ENCODE results near the gene DNAH3.
"Not testable (repeated sequence)": the region's sequence is repeated elsewhere in the genome, so short reads cannot be mapped to it uniquely, and the experiment has no call there.

The DNAH3 gene

DNA sequence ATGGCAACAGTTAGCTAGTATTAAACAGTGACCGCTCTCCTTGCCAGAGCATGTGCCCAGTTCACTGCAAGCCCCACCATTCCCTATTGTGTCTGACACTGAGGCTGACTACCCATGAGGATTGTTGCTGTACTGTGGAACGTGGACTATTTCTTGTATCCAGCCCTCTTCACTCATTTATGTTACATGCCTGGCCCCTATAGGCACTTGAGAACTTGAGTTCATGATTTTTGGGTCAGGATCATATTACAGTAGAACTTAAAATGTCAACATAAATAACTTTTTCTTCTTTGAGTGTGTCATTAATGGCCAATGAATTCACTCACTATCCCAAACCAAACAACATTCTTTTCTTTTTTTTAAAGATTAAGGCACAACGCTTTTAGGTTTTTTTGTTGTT lies 194.3 kb downstream of the DNAH3 start:
- no peak overlapping the region for H3K9ac ChIP-seq (ENCODE audit: low read length in 5 of 5)
- H3K36me3 ChIP-seq (ENCODE audit: control insufficient read depth in 5 of 5, insufficient read depth in 5 of 5, low read length in 5 of 5), result no peaks in the 10 kb centered on the region
- H3K27me3 ChIP-seq (ENCODE audit: control insufficient read depth in 5 of 5, insufficient read depth in 4 of 5, low read length in 5 of 5), result no peaks in the 10 kb centered on the region
- H3K9me3 ChIP-seq (ENCODE audit: control insufficient read depth in 5 of 5, low read length in 5 of 5), result no peaks in the 10 kb centered on the region
- no peak overlapping the region for H3K27ac ChIP-seq (ENCODE audit: low read depth, low read length)
- no peak overlapping the region for H3K4me3 ChIP-seq (ENCODE audit: low read depth in 1 of 5, low read length in 5 of 5)
- H3K4me1 ChIP-seq (ENCODE audit: control insufficient read depth in 5 of 5, insufficient read depth in 5 of 5, low read length in 5 of 5), result no peaks in the 10 kb centered on the region

DNA sequence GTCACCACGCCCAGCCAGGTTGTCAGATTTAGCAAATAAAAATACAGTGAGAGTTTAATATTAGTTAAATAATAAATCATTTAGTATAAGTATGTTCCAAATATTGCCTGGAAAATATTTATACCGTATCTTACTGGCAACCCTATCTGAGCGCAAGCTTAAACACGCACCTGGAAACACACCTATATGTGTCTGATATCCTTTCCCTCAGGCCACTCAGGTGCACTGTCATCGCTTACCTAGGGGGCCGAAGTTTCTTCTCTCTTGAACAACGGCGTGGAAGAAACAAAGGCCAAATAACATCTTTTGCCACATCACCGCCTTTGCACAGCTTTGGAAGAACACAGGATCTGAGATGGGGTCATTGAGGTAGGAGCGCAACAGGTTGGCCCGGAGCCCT lies 196.1 kb downstream of the DNAH3 start:
- H3K27ac ChIP-seq (ENCODE audit: low read depth, low read length), result no peak overlapping the region
- H3K4me1 ChIP-seq (ENCODE audit: control insufficient read depth in 5 of 5, insufficient read depth in 5 of 5, low read length in 5 of 5), result no peaks in the 10 kb centered on the region
- no peak overlapping the region for H3K9ac ChIP-seq (ENCODE audit: low read length in 5 of 5)
- no peaks in the 10 kb centered on the region for H3K9me3 ChIP-seq (ENCODE audit: control insufficient read depth in 5 of 5, low read length in 5 of 5)
- no peaks in the 10 kb centered on the region for H3K36me3 ChIP-seq (ENCODE audit: control insufficient read depth in 5 of 5, insufficient read depth in 5 of 5, low read length in 5 of 5)
- no peaks in the 10 kb centered on the region for H3K27me3 ChIP-seq (ENCODE audit: control insufficient read depth in 5 of 5, insufficient read depth in 4 of 5, low read length in 5 of 5)
- H3K4me3 ChIP-seq (ENCODE audit: low read depth in 1 of 5, low read length in 5 of 5), result no peak overlapping the region

DNA sequence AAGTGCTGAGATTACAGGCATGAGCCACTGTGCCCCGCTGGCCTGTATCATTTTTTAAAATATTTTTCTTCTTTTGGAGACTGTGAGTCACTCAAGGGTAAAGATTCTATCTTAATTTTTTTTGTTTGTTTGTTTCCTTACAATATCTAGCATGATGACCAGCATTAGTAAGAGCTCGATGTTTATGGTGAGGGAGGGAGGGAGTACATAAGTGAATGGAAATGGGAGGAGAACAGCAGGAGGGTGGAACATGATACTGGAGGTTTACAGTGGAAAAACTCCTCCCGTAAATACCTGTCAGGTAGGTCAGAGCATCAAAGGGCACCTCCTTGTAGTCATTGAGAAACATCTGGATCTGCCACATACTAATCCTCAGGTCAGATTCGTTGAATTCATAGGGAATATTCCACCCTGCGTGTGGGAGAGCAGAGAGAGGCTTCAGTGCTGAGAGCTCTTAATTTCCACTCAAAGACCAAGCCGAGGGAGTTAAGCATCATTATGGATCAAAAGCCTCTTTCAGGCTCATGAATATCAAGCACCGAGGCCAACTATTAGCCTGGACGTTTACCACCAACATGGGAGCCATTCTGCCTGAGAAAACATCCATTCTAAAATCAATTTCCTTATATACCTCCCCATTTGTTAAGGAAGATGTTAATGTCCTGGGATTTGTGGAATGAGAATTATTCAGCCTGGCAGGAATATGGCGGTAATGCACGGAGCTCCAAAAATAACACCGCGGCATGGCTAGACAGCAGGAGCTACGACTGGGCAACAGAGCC lies 198.3 kb downstream of the DNAH3 start:
- no peaks in the 10 kb centered on the region for H3K4me1 ChIP-seq (ENCODE audit: control insufficient read depth in 5 of 5, insufficient read depth in 5 of 5, low read length in 5 of 5)
- H3K27me3 ChIP-seq (ENCODE audit: control insufficient read depth in 5 of 5, insufficient read depth in 4 of 5, low read length in 5 of 5), result no peaks in the 10 kb centered on the region
- H3K4me3 ChIP-seq (ENCODE audit: low read depth in 1 of 5, low read length in 5 of 5), result no peak overlapping the region
- no peak overlapping the region for H3K9ac ChIP-seq (ENCODE audit: low read length in 5 of 5)
- no peaks in the 10 kb centered on the region for H3K9me3 ChIP-seq (ENCODE audit: control insufficient read depth in 5 of 5, low read length in 5 of 5)
- H3K27ac ChIP-seq (ENCODE audit: low read depth, low read length), result no peak overlapping the region
- H3K36me3 ChIP-seq (ENCODE audit: control insufficient read depth in 5 of 5, insufficient read depth in 5 of 5, low read length in 5 of 5), result no peaks in the 10 kb centered on the region

DNA sequence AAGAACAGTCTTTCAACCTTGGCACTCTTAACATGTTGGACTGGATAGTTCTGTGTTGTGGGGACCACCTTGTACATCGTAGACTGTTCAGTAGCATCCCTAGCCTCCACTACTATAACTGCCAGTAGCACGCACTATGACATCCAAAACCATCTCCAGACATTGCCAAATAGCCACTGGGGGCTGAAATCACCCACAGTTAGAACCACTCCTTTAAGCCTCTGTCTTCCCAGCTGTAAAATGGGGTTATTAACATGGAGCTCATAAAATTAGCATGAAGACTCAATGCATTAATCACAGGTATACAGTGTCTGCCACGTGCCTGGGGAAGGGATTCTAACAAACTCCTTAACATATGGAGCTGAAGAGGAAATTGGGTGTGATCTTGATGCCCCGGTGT lies 200.4 kb downstream of the DNAH3 start:
- no peaks in the 10 kb centered on the region for H3K4me1 ChIP-seq (ENCODE audit: control insufficient read depth in 5 of 5, insufficient read depth in 5 of 5, low read length in 5 of 5)
- no peak overlapping the region for H3K4me3 ChIP-seq (ENCODE audit: low read depth in 1 of 5, low read length in 5 of 5)
- no peak overlapping the region for H3K27ac ChIP-seq (ENCODE audit: low read depth, low read length)
- H3K27me3 ChIP-seq (ENCODE audit: control insufficient read depth in 5 of 5, insufficient read depth in 4 of 5, low read length in 5 of 5), result no peaks in the 10 kb centered on the region
- H3K36me3 ChIP-seq (ENCODE audit: control insufficient read depth in 5 of 5, insufficient read depth in 5 of 5, low read length in 5 of 5), result no peaks in the 10 kb centered on the region
- no peaks in the 10 kb centered on the region for H3K9me3 ChIP-seq (ENCODE audit: control insufficient read depth in 5 of 5, low read length in 5 of 5)
- no peak overlapping the region for H3K9ac ChIP-seq (ENCODE audit: low read length in 5 of 5)

DNA sequence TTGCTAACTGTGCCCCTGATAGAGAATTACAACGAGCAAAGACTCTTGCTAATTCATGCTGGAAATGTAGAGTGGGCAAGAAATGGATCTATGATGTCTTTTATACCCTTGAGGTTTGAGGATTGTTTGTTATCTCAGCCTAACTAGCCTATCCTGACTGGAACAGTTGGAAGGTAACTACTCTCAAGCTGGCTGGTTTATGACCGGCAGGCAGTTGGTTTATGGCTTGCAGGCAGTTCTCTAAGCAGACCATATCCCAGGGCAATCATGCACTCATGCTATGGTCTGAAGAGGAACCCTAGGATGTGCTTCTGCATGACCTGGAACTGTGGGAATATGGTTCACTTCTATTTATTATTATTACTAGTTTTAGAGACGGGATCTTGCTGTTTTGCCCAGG lies 201.0 kb downstream of the DNAH3 start:
- no peak overlapping the region for H3K4me3 ChIP-seq (ENCODE audit: low read depth in 1 of 5, low read length in 5 of 5)
- no peaks in the 10 kb centered on the region for H3K9me3 ChIP-seq (ENCODE audit: control insufficient read depth in 5 of 5, low read length in 5 of 5)
- H3K27ac ChIP-seq (ENCODE audit: low read depth, low read length), result no peak overlapping the region
- H3K36me3 ChIP-seq (ENCODE audit: control insufficient read depth in 5 of 5, insufficient read depth in 5 of 5, low read length in 5 of 5), result no peaks in the 10 kb centered on the region
- H3K9ac ChIP-seq (ENCODE audit: low read length in 5 of 5), result no peak overlapping the region
- no peaks in the 10 kb centered on the region for H3K27me3 ChIP-seq (ENCODE audit: control insufficient read depth in 5 of 5, insufficient read depth in 4 of 5, low read length in 5 of 5)
- H3K4me1 ChIP-seq (ENCODE audit: control insufficient read depth in 5 of 5, insufficient read depth in 5 of 5, low read length in 5 of 5), result no peaks in the 10 kb centered on the region

DNA sequence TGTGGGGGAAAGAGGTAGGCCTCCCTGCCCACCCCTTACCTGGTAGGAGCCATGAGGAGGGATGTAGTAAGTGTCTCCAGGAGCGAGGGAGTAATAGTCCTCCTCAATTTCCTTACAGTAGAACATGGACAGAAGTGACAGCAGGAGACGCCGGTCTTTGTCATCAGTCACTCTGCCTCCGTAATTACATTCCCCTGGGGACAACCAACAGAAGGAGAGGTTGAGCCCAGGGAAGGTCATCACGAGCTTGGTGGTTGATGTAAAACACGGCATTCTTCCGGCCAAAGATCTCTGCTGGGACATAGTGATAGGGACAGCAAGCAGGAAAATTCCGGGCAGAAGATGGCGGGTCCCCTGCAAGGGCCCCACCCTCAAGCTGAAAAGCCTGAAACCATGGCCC lies 202.2 kb downstream of the DNAH3 start:
- Histone ChIP-seq H3K4me3 (ENCODE audit: low read depth in 1 of 5, low read length in 5 of 5) (no peak overlapping the region), H3K27ac (ENCODE audit: low read depth, low read length) (no peak overlapping the region), H3K36me3 (ENCODE audit: control insufficient read depth in 5 of 5, insufficient read depth in 5 of 5, low read length in 5 of 5) (no peaks in the 10 kb centered on the region)

DNA sequence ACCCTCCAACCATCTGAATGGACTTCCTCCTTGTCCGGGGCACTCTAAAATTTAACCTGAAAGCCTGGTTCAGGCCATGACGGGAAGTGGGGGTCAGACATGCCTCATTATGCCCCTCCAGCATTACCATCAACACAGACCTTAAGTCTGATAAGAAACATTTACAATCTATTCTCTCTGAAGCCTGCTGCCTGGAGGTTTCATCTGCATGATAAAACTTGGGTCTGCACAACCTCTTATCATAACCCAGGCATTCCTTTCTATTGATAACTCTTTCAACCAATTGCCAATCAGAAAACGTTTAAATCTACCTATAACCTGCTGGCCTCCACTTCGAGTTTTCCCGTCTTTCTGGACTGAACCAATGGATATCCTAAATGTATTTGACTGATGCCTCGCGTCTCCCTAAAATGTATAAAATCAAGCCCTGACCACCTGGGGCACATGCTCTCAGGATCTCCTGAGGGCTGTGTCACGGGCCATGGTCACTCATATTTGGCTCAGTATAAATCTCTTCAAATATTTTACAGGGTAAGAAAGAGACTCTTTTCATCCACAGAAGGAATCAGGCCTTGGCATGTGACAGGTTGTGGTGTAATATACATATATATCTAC lies 204.5 kb downstream of the DNAH3 start:
- Histone ChIP-seq H3K36me3 (ENCODE audit: control insufficient read depth in 5 of 5, insufficient read depth in 5 of 5, low read length in 5 of 5) (no peaks in the 10 kb centered on the region), H3K4me3 (ENCODE audit: low read depth in 1 of 5, low read length in 5 of 5) (no peak overlapping the region), H3K9ac (ENCODE audit: low read length in 5 of 5) (no peak overlapping the region), H3K27me3 (ENCODE audit: control insufficient read depth in 5 of 5, insufficient read depth in 4 of 5, low read length in 5 of 5) (no peaks in the 10 kb centered on the region), H3K9me3 (ENCODE audit: control insufficient read depth in 5 of 5, low read length in 5 of 5) (no peaks in the 10 kb centered on the region), H3K4me1 (ENCODE audit: control insufficient read depth in 5 of 5, insufficient read depth in 5 of 5, low read length in 5 of 5) (peaks cover 0 to 5% (median 0%) of the 10 kb centered on the region in 5 donors), H3K27ac (ENCODE audit: low read depth, low read length) (no peak overlapping the region)

More for the DNA sequence above, 202.2 kb downstream of the DNAH3 start:
- no peak overlapping the region for H3K9ac ChIP-seq (ENCODE audit: low read length in 5 of 5)
- H3K4me1 ChIP-seq (ENCODE audit: control insufficient read depth in 5 of 5, insufficient read depth in 5 of 5, low read length in 5 of 5), result peaks cover 0 to 2% (median 0%) of the 10 kb centered on the region in 5 donors
- H3K9me3 ChIP-seq (ENCODE audit: control insufficient read depth in 5 of 5, low read length in 5 of 5), result no peaks in the 10 kb centered on the region
- H3K27me3 ChIP-seq (ENCODE audit: control insufficient read depth in 5 of 5, insufficient read depth in 4 of 5, low read length in 5 of 5), result no peaks in the 10 kb centered on the region

DNA sequence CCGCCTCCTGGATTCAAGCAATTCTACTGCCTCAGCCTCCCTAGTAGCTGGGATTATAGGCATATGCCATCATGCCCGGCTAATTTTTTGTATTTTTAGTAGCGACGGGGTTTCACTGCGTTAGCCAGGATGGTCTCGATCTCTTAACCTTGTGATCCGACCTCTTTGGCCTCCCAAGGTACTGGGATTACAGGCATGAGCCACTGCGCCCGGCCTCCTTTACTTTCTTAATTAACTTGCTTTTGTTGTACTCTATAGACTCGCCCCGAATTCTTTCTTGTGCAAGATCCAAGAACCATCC lies 205.1 kb downstream of the DNAH3 start:
- H3K4me3 ChIP-seq (ENCODE audit: low read depth in 1 of 5, low read length in 5 of 5); H3K36me3 ChIP-seq (ENCODE audit: control insufficient read depth in 5 of 5, insufficient read depth in 5 of 5, low read length in 5 of 5); H3K9ac ChIP-seq (ENCODE audit: low read length in 5 of 5); H3K27ac ChIP-seq (ENCODE audit: low read depth, low read length); H3K4me1 ChIP-seq (ENCODE audit: control insufficient read depth in 5 of 5, insufficient read depth in 5 of 5, low read length in 5 of 5); H3K9me3 ChIP-seq (ENCODE audit: control insufficient read depth in 5 of 5, low read length in 5 of 5); H3K27me3 ChIP-seq (ENCODE audit: control insufficient read depth in 5 of 5, insufficient read depth in 4 of 5, low read length in 5 of 5): not testable (repeated sequence)

DNA sequence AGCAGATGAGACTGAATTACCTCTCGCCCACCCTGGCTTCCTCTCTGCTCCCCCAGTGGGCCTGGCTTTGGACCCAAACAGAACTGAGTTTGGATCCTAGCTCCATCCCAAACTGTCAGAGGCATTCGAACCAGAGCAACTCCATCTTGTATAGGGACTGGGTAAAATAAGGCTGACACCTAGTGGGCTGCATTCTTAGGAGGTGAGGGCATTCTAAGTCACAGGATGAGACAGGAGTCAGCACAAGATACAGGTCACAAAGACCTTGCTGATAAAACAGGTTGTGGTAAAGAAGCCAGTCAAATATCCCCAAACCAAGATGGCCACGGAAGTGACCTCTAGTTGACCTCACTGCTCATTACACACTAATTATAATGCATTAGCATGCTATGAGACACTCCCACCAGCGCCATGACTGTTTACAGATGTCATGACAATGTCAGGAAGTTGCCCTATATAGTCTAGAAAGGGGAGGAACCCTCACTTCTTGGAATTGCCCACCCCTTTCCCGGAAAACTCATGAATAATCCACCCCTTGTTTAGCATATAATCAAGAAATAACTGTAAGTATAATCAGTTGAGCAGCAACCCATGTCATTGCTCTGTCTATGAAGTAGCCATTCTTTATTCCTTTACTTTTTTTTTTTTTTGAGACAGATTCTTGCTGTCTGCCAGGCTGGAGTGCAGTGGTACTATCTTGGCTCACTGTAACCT lies 205.6 kb downstream of the DNAH3 start:
- H3K4me1 ChIP-seq (ENCODE audit: control insufficient read depth in 5 of 5, insufficient read depth in 5 of 5, low read length in 5 of 5), result peaks cover 0 to 5% (median 0%) of the 10 kb centered on the region in 5 donors
- H3K36me3 ChIP-seq (ENCODE audit: control insufficient read depth in 5 of 5, insufficient read depth in 5 of 5, low read length in 5 of 5), result no peaks in the 10 kb centered on the region
- no peak overlapping the region for H3K9ac ChIP-seq (ENCODE audit: low read length in 5 of 5)
- no peak overlapping the region for H3K27ac ChIP-seq (ENCODE audit: low read depth, low read length)
- H3K27me3 ChIP-seq (ENCODE audit: control insufficient read depth in 5 of 5, insufficient read depth in 4 of 5, low read length in 5 of 5), result no peaks in the 10 kb centered on the region
- no peak overlapping the region for H3K4me3 ChIP-seq (ENCODE audit: low read depth in 1 of 5, low read length in 5 of 5)
- H3K9me3 ChIP-seq (ENCODE audit: control insufficient read depth in 5 of 5, low read length in 5 of 5), result no peaks in the 10 kb centered on the region

DNA sequence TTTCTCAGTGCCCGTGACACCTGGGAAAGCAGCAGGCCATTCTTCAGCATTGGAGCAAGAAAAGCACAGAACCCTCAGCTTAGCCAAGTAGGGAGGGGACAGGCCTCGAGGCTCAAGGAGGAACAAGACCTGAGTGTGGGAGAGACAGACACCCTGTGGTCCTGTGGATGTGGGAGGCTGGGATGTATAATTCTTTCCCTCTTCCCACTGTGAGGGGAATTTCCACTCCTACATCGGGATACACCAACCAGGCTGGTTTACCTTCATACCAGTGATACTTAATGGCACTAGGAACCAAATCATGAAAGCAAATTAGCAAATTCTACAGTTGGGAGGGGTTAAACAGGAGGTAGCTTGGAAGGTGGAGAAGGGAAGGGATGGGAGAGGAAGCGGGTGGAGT lies 208.4 kb downstream of the DNAH3 start:
- Histone ChIP-seq H3K4me1 (ENCODE audit: control insufficient read depth in 5 of 5, insufficient read depth in 5 of 5, low read length in 5 of 5) (peaks cover 0 to 12% (median 7%) of the 10 kb centered on the region in 5 donors), H3K9ac (ENCODE audit: low read length in 5 of 5) (no peak overlapping the region), H3K36me3 (ENCODE audit: control insufficient read depth in 5 of 5, insufficient read depth in 5 of 5, low read length in 5 of 5) (no peaks in the 10 kb centered on the region), H3K4me3 (ENCODE audit: low read depth in 1 of 5, low read length in 5 of 5) (no peak overlapping the region), H3K27ac (ENCODE audit: low read depth, low read length) (no peak overlapping the region), H3K9me3 (ENCODE audit: control insufficient read depth in 5 of 5, low read length in 5 of 5) (no peaks in the 10 kb centered on the region), H3K27me3 (ENCODE audit: control insufficient read depth in 5 of 5, insufficient read depth in 4 of 5, low read length in 5 of 5) (no peaks in the 10 kb centered on the region)
